Upper lobe of left lung (tissue), 4 donors: ENCODE data around the gene ACVR1B.

Experiments used
- EP300 ChIP-seq, 4 donors: sonication (generic); formaldehyde crosslinking; IDR thresholded peaks; one replicate each; pipeline ENCODE4 v1.5.1; 2017; ENCODE audit warnings: antibody characterized with exemption in 4 of 4, control low read depth in 2 of 4
- POLR2A ChIP-seq, 4 donors: fragments of 450-650 bp; IDR thresholded peaks; one replicate each; pipeline ENCODE4 v1.5.1; 2016 to 2017; ENCODE audit warnings: antibody characterized with exemption in 4 of 4, mild to moderate bottlenecking in 2 of 4
- POLR2AphosphoS5 ChIP-seq, 2 donors: sonication (generic); formaldehyde crosslinking; IDR thresholded peaks; one replicate each; pipeline ENCODE4 v1.5.1; 2017; ENCODE audit warnings: antibody characterized with exemption in 2 of 2
- TF ChIP-seq, protein P1 (sequence below), 6 experiments: fragments of 450-650 bp in 4 of 6; fragments of 200-600 bp in 2 of 6; sonication (generic) in 2 of 6; IDR thresholded peaks; one replicate each; pipeline ENCODE4 v1.5.1; 2016 to 2019; ENCODE audit warnings: antibody characterized with exemption in 6 of 6

DNA sequence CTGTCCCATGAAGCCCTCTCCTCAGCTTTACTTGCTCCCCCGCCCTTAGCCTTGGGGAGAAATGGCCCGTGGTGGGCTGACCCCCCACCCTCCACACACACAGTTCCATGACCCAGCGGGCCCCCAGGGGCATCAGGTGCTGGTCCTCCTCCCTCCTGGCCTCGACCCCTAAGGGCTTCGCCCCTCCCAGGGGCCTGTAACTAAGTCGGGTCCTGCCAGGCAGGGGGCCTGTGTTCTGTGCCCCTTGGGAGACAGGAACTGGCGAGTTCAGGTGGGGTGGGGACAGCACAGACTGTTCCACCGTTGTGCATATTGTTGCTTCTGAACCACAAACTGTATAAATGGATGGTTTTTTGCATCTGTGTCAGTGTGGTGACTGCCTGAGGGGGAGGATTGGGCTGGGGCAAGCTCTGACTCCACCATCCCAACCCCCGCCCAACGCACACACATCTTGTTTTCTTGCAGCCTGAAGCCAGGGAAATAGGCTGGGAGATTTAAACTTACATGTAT is 64.1 kb downstream of the ACVR1B start:
- TF ChIP-seq, protein P1, sequence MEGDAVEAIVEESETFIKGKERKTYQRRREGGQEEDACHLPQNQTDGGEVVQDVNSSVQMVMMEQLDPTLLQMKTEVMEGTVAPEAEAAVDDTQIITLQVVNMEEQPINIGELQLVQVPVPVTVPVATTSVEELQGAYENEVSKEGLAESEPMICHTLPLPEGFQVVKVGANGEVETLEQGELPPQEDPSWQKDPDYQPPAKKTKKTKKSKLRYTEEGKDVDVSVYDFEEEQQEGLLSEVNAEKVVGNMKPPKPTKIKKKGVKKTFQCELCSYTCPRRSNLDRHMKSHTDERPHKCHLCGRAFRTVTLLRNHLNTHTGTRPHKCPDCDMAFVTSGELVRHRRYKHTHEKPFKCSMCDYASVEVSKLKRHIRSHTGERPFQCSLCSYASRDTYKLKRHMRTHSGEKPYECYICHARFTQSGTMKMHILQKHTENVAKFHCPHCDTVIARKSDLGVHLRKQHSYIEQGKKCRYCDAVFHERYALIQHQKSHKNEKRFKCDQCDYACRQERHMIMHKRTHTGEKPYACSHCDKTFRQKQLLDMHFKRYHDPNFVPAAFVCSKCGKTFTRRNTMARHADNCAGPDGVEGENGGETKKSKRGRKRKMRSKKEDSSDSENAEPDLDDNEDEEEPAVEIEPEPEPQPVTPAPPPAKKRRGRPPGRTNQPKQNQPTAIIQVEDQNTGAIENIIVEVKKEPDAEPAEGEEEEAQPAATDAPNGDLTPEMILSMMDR (IDR thresholded peaks at IDR 0.05): no peak
- TF ChIP-seq EP300 (IDR thresholded peaks at IDR 0.05) (no peak), POLR2A (IDR thresholded peaks at IDR 0.05) (no peak), POLR2AphosphoS5 (IDR thresholded peaks at IDR 0.05) (peak in 1 of 2 donors; percentile 5)
